GM12872 (cell line): ENCODE data around the gene ZBTB46.

Experiments
- CTCF ChIP-seq: IDR thresholded peaks from 3 replicates; pipeline ENCODE4 v1.5.1; 2011; ENCODE audit warnings: low read depth, mild to moderate bottlenecking, low read length, moderate library complexity; ENCODE audit not compliant: insufficient read depth

ZBTB46 gene

DNA sequence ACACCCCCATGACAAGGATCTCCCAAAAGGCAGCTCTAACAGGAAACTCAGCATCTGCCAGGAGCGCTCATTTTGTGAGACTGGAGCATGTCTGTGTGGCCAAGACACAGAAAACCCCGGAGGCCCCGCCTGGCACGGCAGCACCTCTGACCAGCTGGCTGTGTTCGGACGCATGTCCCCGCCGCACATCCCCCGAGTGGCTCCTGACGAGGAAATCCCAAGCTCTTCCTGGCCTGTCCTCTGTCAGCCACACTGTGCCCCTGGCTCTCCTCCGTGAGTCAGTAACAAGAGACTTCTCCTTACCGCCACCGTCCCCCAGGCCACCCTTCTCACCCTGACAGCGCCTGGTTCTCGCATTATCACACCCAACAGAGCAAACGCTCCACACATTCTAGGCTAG is 77.1 kb downstream of the ZBTB46 start:
- no peak for TF ChIP-seq CTCF

DNA sequence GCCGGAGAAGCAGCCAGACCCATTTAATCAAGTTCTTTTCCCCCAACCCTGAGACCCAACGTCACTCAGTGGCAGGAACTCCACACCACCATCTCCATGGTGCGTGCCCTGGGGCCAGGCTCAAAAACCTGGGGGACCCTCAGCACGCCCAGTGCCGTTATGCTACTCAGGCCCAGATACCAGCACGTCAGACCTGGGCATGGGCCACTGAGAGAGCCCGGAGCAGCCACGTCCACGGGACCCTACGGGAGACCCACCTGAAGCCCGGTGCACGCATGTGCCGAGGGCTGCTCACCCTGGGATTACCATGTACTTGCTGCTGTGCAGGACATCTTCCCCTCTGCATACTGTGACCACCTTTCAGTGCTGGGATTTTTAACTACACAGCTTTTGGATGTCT is 77.7 kb downstream of the ZBTB46 start:
- no peak for TF ChIP-seq CTCF

DNA sequence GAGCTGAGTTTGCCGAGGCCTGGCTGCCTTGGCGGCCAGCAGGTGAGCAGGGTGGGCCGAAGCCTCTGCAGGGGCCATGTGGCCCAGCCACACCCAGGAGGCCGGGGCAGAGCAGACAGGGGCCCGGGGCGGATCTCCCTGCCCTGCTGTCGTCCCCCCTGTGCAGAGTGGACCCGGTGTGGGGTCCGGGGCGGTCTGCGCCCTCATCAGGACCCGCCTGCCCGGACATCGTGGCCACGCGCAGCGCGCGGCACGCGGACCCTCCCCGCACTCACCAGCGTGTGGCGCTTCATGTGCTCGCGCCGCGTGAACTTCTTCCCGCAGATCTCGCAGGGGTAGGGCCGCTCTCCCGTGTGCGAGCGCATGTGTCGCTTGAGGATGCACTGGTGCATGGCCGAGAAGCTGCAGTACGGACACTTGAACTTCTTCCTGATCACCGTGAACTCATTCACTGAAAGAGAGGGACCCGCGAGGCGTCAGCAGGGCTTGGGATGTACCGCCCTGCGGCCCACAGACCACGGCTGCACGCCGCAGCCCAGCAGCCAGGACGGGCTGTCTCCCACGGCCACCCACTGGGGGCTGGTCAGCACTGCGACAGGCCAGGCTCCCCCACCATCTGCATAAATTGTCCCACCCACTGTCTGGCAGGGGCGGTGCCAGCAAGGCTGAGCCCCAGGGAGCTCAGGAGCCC is 78.5 kb downstream of the ZBTB46 start:
- no peak for TF ChIP-seq CTCF

DNA sequence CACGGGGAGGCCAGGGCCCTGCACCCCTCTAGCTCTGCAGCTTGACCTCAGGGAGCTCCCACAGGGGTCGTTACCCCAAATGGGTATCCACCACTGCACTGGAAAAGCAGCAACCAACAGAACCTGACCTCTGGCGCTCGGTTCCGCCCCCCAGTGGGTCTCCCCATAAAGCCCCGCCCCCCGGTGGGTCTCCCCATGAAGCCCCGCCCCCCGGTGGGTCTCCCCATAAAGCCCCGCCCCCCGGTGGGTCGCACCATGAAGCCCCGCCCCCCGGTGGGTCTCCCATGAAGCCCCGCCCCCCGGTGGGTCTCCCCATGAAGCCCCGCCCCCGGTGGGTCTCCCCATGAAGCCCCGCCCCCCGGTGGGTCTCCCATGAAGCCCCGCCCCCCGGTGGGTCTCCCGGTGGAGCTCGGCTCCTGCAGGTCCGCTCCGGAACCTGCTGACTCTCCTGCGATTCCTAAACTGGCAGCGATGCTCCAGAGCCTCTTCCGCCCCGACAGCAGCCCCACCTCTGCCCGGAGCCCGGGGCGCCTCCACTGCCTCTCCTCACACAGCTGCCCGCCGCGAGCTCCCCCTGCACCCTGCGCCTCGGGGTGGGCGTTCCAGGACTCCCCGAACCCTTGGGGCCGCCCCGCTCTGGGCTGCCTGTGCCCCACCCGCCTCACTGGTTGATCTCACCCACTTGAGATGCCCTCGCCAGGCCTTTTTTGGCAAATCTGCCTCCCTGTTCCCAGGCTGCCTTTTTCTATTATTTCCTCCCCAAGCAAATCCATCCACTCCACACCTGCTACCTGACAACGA is 79.4 kb downstream of the ZBTB46 start:
- TF ChIP-seq CTCF, result no peak

DNA sequence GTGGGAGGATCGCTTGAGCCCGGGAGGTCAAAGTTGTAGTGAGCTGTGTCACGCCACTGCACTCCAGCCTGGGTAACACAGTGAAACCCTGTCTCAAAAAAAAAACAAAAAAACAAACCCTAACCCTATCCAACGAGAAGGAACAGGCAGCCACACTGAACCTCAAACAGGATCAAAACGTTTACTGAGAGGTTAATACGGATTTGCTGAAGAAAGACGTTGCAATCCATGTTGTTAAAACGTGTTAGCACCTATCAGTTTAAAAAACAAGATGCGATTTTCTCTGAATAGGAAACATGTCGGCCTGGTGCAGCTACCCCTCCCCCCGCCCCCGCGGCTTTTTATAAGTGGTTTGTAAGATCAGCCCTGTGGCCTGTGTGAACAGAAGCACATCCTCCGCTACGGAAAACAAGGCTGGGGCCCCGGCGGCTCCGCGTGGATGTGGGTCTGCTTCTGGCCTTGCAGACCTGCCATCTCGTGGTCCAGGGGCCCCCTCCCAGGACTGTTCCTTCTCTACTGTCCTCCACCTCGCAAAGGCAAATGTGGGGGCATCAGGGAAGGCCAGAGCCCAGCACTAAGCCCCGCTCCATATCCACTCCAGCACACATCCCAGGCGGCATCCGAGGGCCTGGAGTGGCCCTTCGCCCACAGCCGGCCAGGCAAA is 80.1 kb downstream of the ZBTB46 start:
- TF ChIP-seq CTCF, result no peak

DNA sequence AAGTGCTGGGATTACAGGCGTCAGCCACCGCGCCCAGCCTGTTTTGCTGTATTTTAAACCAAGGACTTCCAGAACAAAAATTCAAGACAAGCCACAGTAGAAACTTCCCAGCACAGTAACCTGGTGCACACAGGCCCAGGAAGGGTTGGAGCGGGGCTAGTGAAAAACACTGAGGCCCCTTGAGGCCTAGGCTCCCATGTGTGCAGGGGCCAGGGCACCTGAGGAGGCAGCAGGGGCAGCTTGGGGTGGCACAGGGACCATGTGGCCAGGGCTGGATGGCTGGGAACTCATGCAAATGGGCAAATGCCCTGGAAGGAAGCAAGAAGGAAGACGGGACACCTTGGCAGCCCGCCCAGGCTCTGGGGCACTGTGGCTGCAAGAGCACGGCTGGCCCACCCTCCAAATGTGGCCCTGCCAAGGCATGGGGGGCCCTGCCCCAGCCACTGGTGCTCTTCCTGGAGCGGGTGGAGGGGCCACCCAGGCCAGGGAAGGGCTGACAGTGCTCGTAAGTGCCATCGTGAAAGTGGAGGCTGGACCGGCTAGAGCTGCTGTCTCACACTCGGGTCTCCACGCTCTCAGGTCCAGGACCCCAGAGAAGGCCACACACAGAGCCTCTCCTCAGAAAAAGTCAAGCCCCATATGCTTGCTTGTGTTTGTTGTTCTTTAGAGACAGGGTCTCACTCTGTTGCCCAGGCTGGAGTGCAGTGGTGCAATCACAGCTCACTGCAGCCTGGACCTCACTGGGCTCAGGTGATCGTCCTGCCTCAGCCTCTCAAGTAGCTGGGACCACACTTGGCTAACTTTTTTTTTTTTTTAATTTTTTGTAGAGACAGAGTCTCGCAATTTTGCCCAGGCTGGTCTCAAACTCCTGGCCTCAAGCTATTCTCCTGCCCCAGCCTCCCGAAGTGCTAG is 81.2 kb downstream of the ZBTB46 start:
- no peak for TF ChIP-seq CTCF
